Testis (tissue), 2 donors: ENCODE measurements around the gene UBR2.

ENCODE experiments used
- CTCF ChIP-seq, 3 experiments: fragments of 450-650 bp in 2 of 3; fragments of 200-600 bp in 1 of 3; sonication (generic) in 1 of 3; IDR thresholded peaks; one replicate each; pipeline ENCODE4 v1.5.1; 2016 to 2019; ENCODE audit warnings: antibody characterized with exemption in 3 of 3, mild to moderate bottlenecking in 2 of 3, moderate library complexity in 1 of 3
- POLR2A ChIP-seq: fragments of 450-650 bp; IDR thresholded peaks from one replicate; pipeline ENCODE4 v1.6.1; 2017; ENCODE audit warnings: antibody characterized with exemption, mild to moderate bottlenecking, moderate library complexity

GRCh38 chr6:42727087-42727611 is 163.3 kb downstream of the UBR2 start:
- TF ChIP-seq CTCF (IDR thresholded peaks at IDR 0.05) = no peak
- TF ChIP-seq POLR2A = no peak
